Upper lobe of left lung (tissue), 6 donors: Measurements from ENCODE around the gene GLRB. TPM values are rescaled to one million over a fixed set of nuclear protein-coding genes. Genes with fewer than 3 reads are reported as not detected.

Experiments
- ATAC-seq, 2 donors: fragments of 200-7000 bp; cut with Tn5 transposase; one replicate each; pipeline ENCODE4 v1.9.1; 2022; ENCODE audit warnings: mild to moderate bottlenecking in 2 of 2, moderate library complexity in 2 of 2; ENCODE audit not compliant: low FRiP score in 2 of 2
- DNase-seq, 2 donors: peaks; one replicate each; pipeline ENCODE4 v3.0.0-alpha.2; 2019 to 2020
- H3K27ac ChIP-seq, 4 donors: fragments of 200-600 bp; sonication (generic); one replicate each; pipeline ENCODE4 v1.5.1; 2016 to 2019
- H3K27me3 ChIP-seq, 4 donors: fragments of 200-600 bp; sonication (generic); one replicate each; pipeline ENCODE4 v1.5.1; 2017 to 2019
- H3K36me3 ChIP-seq, 4 donors: fragments of 200-600 bp; sonication (generic); one replicate each; pipeline ENCODE4 v1.5.1; 2016 to 2019
- H3K4me1 ChIP-seq, 4 donors: fragments of 200-600 bp; sonication (generic); one replicate each; pipeline ENCODE4 v1.5.1; 2018 to 2019
- H3K4me3 ChIP-seq, 4 donors: fragments of 200-600 bp; sonication (generic); one replicate each; pipeline ENCODE4 v1.5.1; 2017 to 2019; ENCODE audit warnings: mild to moderate bottlenecking in 2 of 4, moderate library complexity in 1 of 4
- H3K9me3 ChIP-seq, 4 donors: fragments of 200-600 bp; sonication (generic); one replicate each; pipeline ENCODE4 v1.5.1; 2018 to 2019
- CTCF ChIP-seq, 6 experiments: fragments of 450-650 bp in 4 of 6; fragments of 200-600 bp in 2 of 6; sonication (generic) in 2 of 6; IDR thresholded peaks; one replicate each; pipeline ENCODE4 v1.5.1; 2016 to 2019; ENCODE audit warnings: antibody characterized with exemption in 6 of 6
- EP300 ChIP-seq, 4 donors: sonication (generic); formaldehyde crosslinking; IDR thresholded peaks; one replicate each; pipeline ENCODE4 v1.5.1; 2017; ENCODE audit warnings: antibody characterized with exemption in 4 of 4, control low read depth in 2 of 4
- POLR2A ChIP-seq, 4 donors: fragments of 450-650 bp; IDR thresholded peaks; one replicate each; pipeline ENCODE4 v1.5.1; 2016 to 2017; ENCODE audit warnings: antibody characterized with exemption in 4 of 4, mild to moderate bottlenecking in 2 of 4
- POLR2AphosphoS5 ChIP-seq, 2 donors: sonication (generic); formaldehyde crosslinking; IDR thresholded peaks; one replicate each; pipeline ENCODE4 v1.5.1; 2017; ENCODE audit warnings: antibody characterized with exemption in 2 of 2
- WGBS, 2 donors: methylation state at CpG; one replicate each; pipeline ENCODE4 v1.1.5; 2017 to 2018; 5-methylcytosine and 5-hydroxymethylcytosine counted together
- total RNA-seq, 6 donors: library from RNA; depleted of rRNA in 4 of 6; stranded (reverse); fragments of >200 nt in 4 of 6; gene quantifications; one replicate each; pipeline versions ENCODE4 v1.1.0 to v1.2.1, GENCODE V29; 2016 to 2021
- donor health status: DM: no; HTN: no; CAD: no; lungs with moderate emphysema.
- donor health status: DM: no; HTN: yes; CAD: no; lungs with severe emphysema.

Gene GLRB
- total RNA-seq, 6 donors from 2014 or later: 2.8 to 37.7 (median 3.9) TPM

- TF ChIP-seq POLR2AphosphoS5 (IDR thresholded peaks at IDR 0.05) (no peak), CTCF (IDR thresholded peaks at IDR 0.05) (no peak), POLR2A (IDR thresholded peaks at IDR 0.05) (no peak), EP300 (IDR thresholded peaks at IDR 0.05) (no peak)
- no peaks in the 10 kb centered on the region for H3K27me3 ChIP-seq
- H3K27ac ChIP-seq: no peak overlapping the region
- DNase-seq (no peak), ATAC-seq (no peak)
- H3K36me3 ChIP-seq: no peaks in the 10 kb centered on the region
- H3K4me1 ChIP-seq: no peaks in the 10 kb centered on the region
- H3K4me3 ChIP-seq: no peak overlapping the region
- 89 to 98% methylated on average over 1 of the region's 1 CpG for whole genome bisulfite sequencing, 2 donors
- no peaks in the 10 kb centered on the region for H3K9me3 ChIP-seq
Measured at GRCh38 chr4:157184300-157184699, 108.3 kb downstream of the GLRB start.

- ATAC-seq (no peak), DNase-seq (no peak)
- no peaks in the 10 kb centered on the region for H3K36me3 ChIP-seq
- H3K4me1 ChIP-seq: no peaks in the 10 kb centered on the region
- no peaks in the 10 kb centered on the region for H3K9me3 ChIP-seq
- TF ChIP-seq POLR2AphosphoS5 (IDR thresholded peaks at IDR 0.05): no peak
- no peak for TF ChIP-seq EP300 (IDR thresholded peaks at IDR 0.05)
- TF ChIP-seq POLR2A (IDR thresholded peaks at IDR 0.05): no peak
- no peak for TF ChIP-seq CTCF (IDR thresholded peaks at IDR 0.05)
- no peak overlapping the region for H3K27ac ChIP-seq
- H3K27me3 ChIP-seq: no peaks in the 10 kb centered on the region
- no peak overlapping the region for H3K4me3 ChIP-seq
Measured at GRCh38 chr4:157185363-157185762, 109.4 kb downstream of the GLRB start.

- H3K4me3 ChIP-seq: no peak overlapping the region
- no peak for DNase-seq
- no peak overlapping the region for H3K27ac ChIP-seq
- no peaks in the 10 kb centered on the region for H3K36me3 ChIP-seq
- H3K27me3 ChIP-seq: no peaks in the 10 kb centered on the region
- no peak for ATAC-seq
- TF ChIP-seq CTCF (IDR thresholded peaks at IDR 0.05) (no peak), POLR2AphosphoS5 (IDR thresholded peaks at IDR 0.05) (no peak), POLR2A (IDR thresholded peaks at IDR 0.05) (no peak), EP300 (IDR thresholded peaks at IDR 0.05) (no peak)
- 92 to 96% methylated on average over 2 of the region's 2 CpGs for WGBS, 2 donors
- H3K4me1 ChIP-seq: no peaks in the 10 kb centered on the region
- H3K9me3 ChIP-seq: no peaks in the 10 kb centered on the region
Measured at GRCh38 chr4:157195374-157195773, 119.4 kb downstream of the GLRB start.

GRCh38 chr4:157196046-157196445 lies 120.1 kb downstream of the GLRB start:
- DNase-seq (no peak), ATAC-seq (no peak)
- WGBS, 2 donors: 96 to 100% methylated on average over 1 of the region's 1 CpG
- Histone ChIP-seq H3K4me1 (no peaks in the 10 kb centered on the region), H3K27me3 (no peaks in the 10 kb centered on the region), H3K4me3 (no peak overlapping the region), H3K36me3 (no peaks in the 10 kb centered on the region), H3K9me3 (no peaks in the 10 kb centered on the region), H3K27ac (no peak overlapping the region)
- TF ChIP-seq EP300 (IDR thresholded peaks at IDR 0.05) (no peak), POLR2AphosphoS5 (IDR thresholded peaks at IDR 0.05) (no peak), CTCF (IDR thresholded peaks at IDR 0.05) (no peak), POLR2A (IDR thresholded peaks at IDR 0.05) (no peak)

GRCh38 chr4:157204634-157205244 lies 128.8 kb downstream of the GLRB start:
- 78 to 82% methylated on average over 17 of the region's 17 CpGs for WGBS, 2 donors
- peak in 1 of 2 donors; percentile 35 for ATAC-seq
- H3K27ac ChIP-seq: no peak overlapping the region

More at GRCh38 chr4:157204634-157205244, 128.8 kb downstream of the GLRB start:
- H3K9me3 ChIP-seq: no peaks in the 10 kb centered on the region
- no peak overlapping the region for H3K4me3 ChIP-seq
- no peaks in the 10 kb centered on the region for H3K27me3 ChIP-seq
- no peaks in the 10 kb centered on the region for H3K36me3 ChIP-seq
- TF ChIP-seq POLR2AphosphoS5 (IDR thresholded peaks at IDR 0.05) (no peak), CTCF (IDR thresholded peaks at IDR 0.05) (peak in 4 of 6 experiments; percentile 16 to 37 (median 31)), POLR2A (IDR thresholded peaks at IDR 0.05) (no peak)
- H3K4me1 ChIP-seq: no peaks in the 10 kb centered on the region
- peak; percentile 43 to 69 for DNase-seq
